HuH-7 (cell line): ENCODE measurements around the gene RBM26.

Source experiments
- DNase-seq: peaks from one replicate; pipeline ENCODE4 v3.0.0; 2011; ENCODE audit warnings: low spot score

Gene RBM26

GRCh38 chr13:79423801-79424642, 18.0 kb upstream of the RBM26 start:
- peak; percentile 29 for DNase-seq

DNA sequence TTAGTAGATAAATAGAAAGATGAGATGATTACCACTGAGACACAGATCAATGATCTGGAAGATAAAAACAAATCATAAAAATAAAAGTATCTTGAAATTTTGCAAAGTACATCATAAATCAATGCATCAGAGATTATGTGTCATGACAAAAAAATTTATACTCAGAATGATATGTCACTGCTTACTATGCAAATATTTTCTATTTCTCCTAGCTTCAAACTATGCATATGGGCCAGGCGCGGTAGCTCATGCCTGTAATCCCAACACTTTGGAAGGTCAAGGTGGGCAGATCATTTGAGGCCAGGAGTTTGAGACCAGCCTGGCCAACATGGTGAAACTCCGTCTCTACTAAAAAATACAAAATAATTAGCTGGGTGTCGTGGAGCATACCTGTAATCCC, 17.3 kb upstream of the RBM26 start:
- DNase-seq = no peak

- no peak for DNase-seq
These were observed 13.3 kb upstream of the RBM26 start for GRCh38 chr13:79419365-79419764.

- DNase-seq = no peak
These were observed 11.7 kb upstream of the RBM26 start for GRCh38 chr13:79417741-79418140.

DNA sequence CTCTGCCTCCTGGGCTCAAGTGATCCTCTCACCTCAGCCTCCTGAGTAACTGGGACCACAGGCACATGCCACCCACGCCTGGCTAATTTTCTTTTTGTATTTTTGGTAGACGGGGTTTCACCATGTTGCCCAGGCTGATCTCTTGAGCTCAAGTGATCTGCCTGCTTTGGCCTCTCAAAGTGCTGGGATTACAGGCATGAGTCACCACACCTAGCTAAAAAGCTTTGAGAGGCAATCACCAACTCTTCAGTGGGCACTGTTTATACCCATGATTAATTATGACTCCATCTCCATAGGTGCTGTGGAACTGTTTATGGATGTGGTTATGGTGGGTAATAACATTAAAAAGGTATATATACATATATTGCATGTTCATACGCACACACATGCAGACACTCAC, 7.5 kb upstream of the RBM26 start:
- no peak for DNase-seq

DNA sequence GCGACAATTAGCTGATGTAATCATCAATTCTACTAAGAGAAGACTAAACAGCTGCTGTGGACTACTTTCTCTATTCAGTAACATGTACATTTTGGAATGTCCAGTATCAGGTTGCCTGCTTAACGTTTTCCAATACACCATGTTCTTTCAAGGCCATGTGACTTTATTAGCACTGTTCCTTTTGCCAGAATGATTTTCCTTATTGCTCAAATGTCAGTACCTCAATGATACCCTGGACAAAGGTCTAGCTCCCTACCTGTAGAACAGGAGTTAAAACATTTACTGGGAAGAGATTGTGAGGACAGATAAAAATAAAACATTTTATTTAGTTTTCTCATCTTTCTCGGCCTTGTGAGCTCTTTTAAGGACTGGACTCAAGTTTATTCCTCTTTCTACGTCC, 3.8 kb upstream of the RBM26 start:
- DNase-seq = no peak

- DNase-seq = no peak
These were observed 1.4 kb upstream of the RBM26 start for GRCh38 chr13:79407349-79407979.

- no peak for DNase-seq
These were observed 498 bp upstream of the RBM26 start for GRCh38 chr13:79406597-79406908.

DNA sequence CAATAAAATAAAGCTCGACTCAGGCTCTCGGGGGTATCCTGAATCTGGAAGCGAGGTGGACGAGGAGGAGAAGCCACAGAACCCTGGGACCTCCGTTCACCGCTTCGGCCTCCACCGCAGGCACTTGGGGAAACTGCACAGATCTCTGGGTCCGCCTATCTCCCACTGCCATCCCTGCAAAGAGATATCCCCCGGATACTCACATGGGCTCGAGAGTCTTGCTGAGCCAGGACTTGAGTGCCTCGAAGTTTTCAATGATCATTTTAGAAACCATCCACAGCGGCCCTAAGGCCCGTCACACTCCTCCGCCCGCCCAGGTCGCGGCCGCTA, 589 bp downstream of the RBM26 start:
- peak; percentile 22 for DNase-seq

GRCh38 chr13:79404985-79405384, 1.1 kb downstream of the RBM26 start:
- DNase-seq = no peak

GRCh38 chr13:79404361-79404760, 1.7 kb downstream of the RBM26 start:
- no peak for DNase-seq

GRCh38 chr13:79403113-79403512, 2.9 kb downstream of the RBM26 start:
- no peak for DNase-seq

- DNase-seq = no peak
These were observed 3.4 kb downstream of the RBM26 start for GRCh38 chr13:79402679-79403078.

- no peak for DNase-seq
These were observed 3.9 kb downstream of the RBM26 start for GRCh38 chr13:79402074-79402635.

DNA sequence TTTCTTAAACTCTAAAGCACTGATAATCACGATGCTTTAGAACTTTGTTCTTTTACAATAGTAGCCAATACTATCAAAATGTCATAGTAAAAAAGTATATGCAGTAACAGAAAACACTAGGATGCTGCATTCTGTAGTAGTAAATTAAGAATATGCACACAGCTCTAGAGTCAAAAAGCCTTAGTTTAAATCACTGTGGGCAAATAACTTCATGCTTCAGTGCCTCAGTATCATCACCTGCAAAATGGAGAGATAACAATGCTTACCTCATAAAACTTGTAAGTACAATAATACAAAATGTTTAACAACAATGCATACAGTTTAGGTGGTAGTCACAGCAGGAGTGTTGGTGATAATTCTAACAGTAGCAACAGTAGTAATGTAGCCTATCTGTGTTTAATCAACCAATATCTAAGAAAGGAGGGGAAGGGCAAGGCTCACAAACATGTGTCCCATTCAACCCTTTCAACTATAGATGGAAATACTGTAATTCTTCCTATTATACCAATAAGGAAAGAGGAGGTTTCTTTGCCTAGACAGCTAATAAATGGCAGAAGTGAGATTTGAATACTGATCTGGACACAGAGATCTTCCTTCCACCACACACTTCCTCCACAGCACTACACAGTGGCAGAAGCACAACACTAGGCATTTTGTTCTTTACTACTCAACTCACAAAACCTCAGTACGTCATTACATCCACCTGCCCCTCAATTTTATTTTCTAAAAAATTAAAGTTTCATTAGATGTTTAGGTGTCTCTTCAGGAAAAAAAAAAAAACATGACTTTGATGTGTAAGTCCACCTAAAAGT, 4.6 kb downstream of the RBM26 start:
- no peak for DNase-seq

DNA sequence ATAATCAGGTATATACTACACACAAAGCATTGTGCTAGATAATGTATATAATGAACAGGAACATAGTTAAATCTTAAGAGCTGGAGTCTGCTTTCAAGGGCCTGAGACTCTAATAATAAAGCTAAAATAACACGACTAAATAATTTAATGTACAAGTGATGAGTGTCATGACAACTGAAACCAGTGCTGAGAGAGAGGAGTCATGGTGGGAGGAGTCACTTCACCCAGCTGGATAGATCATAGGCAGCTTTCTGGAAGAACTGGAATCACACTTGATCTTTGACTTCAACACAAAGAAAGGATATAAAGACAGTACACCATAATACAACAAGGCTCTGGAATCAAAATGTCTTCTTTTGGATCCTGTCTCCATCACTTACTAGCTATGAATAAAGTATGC, 7.1 kb downstream of the RBM26 start:
- DNase-seq = no peak

DNA sequence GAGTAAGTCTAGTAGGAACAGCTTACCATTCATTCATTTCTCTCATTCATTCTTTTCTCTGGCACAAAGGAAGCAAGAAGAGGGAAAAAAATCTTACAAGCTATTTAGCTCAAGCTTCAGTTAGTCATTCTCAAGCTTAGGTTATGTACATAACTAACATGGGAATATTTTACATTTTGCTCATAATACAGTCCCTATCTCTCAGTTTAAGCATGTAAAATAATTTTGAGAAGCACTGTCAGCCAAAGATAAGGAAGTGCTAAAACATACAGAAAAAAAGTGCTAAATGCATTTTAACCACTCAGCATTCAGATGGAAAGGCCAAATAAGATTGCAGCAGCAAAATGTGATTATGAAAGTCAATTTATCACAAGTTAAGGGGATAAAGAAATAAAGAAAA, 7.9 kb downstream of the RBM26 start:
- no peak for DNase-seq

- no peak for DNase-seq
These were observed 10.2 kb downstream of the RBM26 start for GRCh38 chr13:79395881-79396280.

- DNase-seq = peak; percentile 17
These were observed 12.3 kb downstream of the RBM26 start for GRCh38 chr13:79393564-79394249.

GRCh38 chr13:79392882-79393563, 13.0 kb downstream of the RBM26 start:
- DNase-seq = no peak

DNA sequence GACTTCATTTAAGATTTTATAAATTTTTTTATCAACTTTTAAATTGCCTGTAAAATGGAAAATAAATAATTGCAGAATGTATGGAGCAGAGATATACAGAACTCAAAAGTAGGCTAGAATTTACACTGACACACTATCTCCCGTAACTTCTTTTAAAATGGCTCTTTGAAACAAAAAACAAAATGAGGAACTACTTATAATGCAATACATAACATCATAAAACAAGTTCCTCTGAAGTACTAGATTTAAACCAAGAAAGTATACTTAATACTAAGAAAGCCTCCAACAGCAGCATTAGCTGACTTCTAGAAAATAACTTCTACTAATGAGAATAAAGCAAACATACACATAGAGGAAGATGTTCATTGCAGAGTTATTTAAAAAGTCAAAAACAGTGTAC, 17.0 kb downstream of the RBM26 start:
- DNase-seq = no peak

DNA sequence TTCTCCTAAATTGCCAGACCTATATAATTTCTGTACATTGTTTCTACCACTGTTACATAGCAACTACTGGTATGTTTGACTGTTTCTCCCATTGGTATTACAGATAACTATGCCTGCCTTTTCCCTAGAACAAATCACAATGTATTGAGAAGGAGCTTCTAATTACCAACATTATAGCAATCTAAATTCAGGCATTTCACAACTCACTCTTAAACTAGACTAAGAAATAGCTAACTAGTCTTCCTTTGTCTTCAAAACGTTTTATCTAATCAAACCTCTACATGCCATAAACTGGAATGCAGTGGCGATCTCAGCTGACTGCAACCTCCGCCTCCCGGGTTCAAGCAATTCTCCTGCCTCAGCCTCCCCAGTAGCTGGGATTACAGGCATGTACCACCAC, 18.2 kb downstream of the RBM26 start:
- DNase-seq = no peak
